HepG2 (cell line): Measurements from ENCODE around the gene SETD1B. TPM values are rescaled to one million over a fixed set of nuclear protein-coding genes. Genes with fewer than 3 reads are reported as not detected.

ENCODE experiments used
- CHCHD3 ChIP-seq: sonication (generic); formaldehyde crosslinking; IDR thresholded peaks from 2 replicates; pipeline ENCODE4 v1.8.0; 2022; ENCODE audit warnings: mild to moderate bottlenecking, missing genetic modification reagents, moderate library complexity
- ERF ChIP-seq: IDR thresholded peaks from 2 replicates; pipeline ENCODE4 v1.6.1; 2018; ENCODE audit warnings: missing biosample characterization, missing genetic modification reagents
- FOXA1 ChIP-seq, 2 experiments: fragments of 450-650 bp in 1 of 2; sonication (generic) in 1 of 2; formaldehyde crosslinking in 1 of 2; IDR thresholded peaks; 2 replicates each; pipeline versions ENCODE4 v1.4.0 to v1.6.1; 2016 to 2020; ENCODE audit warnings: missing genetic modification reagents in 1 of 2
- GMEB1 ChIP-seq: sonication (generic); formaldehyde crosslinking; IDR thresholded peaks from 2 replicates; pipeline ENCODE4 v1.5.1; 2020; ENCODE audit warnings: missing genetic modification reagents, mild to moderate bottlenecking, borderline replicate concordance
- MXI1 ChIP-seq: IDR thresholded peaks from 3 replicates; pipeline ENCODE4 v1.6.1; 2012; ENCODE audit warnings: low read depth, low read length, inconsistent platforms, borderline replicate concordance
- MYC ChIP-seq: sonication (generic); formaldehyde crosslinking; IDR thresholded peaks from 2 replicates; pipeline ENCODE4 v1.9.0; 2021; ENCODE audit warnings: missing genetic modification reagents, borderline replicate concordance
- RAD51 ChIP-seq: fragments of 450-650 bp; IDR thresholded peaks from 2 replicates; pipeline ENCODE4 v1.6.1; 2016; ENCODE audit warnings: borderline replicate concordance
- SIN3A ChIP-seq: IDR thresholded peaks from 2 replicates; pipeline ENCODE4 v1.6.1; 2011; ENCODE audit warnings: low read depth, mild to moderate bottlenecking, control low read depth, low read length, borderline replicate concordance
- SMARCC2 ChIP-seq: fragments of 450-650 bp; IDR thresholded peaks from 2 replicates; pipeline ENCODE4 v1.6.1; 2017; ENCODE audit warnings: antibody characterized with exemption, mild to moderate bottlenecking
- SMC3 ChIP-seq: IDR thresholded peaks from 2 replicates; pipeline ENCODE4 v1.6.1; 2011; ENCODE audit warnings: low read length, improper control_type of control experiment
- SMYD3 ChIP-seq: sonication (generic); formaldehyde crosslinking; IDR thresholded peaks from 2 replicates; pipeline ENCODE4 v1.8.1; 2023; ENCODE audit warnings: mild to moderate bottlenecking, missing genetic modification reagents
- SP2 ChIP-seq: sonication (generic); formaldehyde crosslinking; IDR thresholded peaks from 2 replicates; pipeline ENCODE4 v1.5.1; 2020; ENCODE audit warnings: mild to moderate bottlenecking, missing genetic modification reagents
- SP4 ChIP-seq: sonication (generic); formaldehyde crosslinking; IDR thresholded peaks from 2 replicates; pipeline ENCODE4 v1.8.1; 2023; ENCODE audit warnings: mild to moderate bottlenecking, missing genetic modification reagents
- STAG1 ChIP-seq: sonication (generic); formaldehyde crosslinking; IDR thresholded peaks from 2 replicates; pipeline ENCODE4 v1.4.0; 2020; ENCODE audit warnings: missing genetic modification reagents
- TCF12 ChIP-seq, 2 experiments: fragments of 450-650 bp in 1 of 2; sonication (generic) in 1 of 2; formaldehyde crosslinking in 1 of 2; IDR thresholded peaks; 2 replicates each; pipeline versions ENCODE4 v1.6.1 to v1.8.0; 2017 to 2022; ENCODE audit warnings: antibody characterized with exemption in 1 of 2, mild to moderate bottlenecking in 1 of 2, missing genetic modification reagents in 1 of 2, moderate library complexity in 1 of 2
- TOE1 ChIP-seq: sonication (generic); formaldehyde crosslinking; IDR thresholded peaks from 2 replicates; pipeline ENCODE4 v1.4.0; 2020; ENCODE audit warnings: mild to moderate bottlenecking, missing genetic modification reagents
- ZNF253 ChIP-seq: sonication (generic); formaldehyde crosslinking; IDR thresholded peaks from 2 replicates; pipeline ENCODE4 v1.8.0; 2022; ENCODE audit warnings: mild to moderate bottlenecking, missing genetic modification reagents, borderline replicate concordance
- ZNF256 ChIP-seq: sonication (generic); formaldehyde crosslinking; conservative IDR thresholded peaks from 2 replicates; pipeline ENCODE4 v1.4.0; 2020; ENCODE audit warnings: missing genetic modification reagents
- ZNF280B ChIP-seq: sonication (generic); formaldehyde crosslinking; IDR thresholded peaks from 2 replicates; pipeline ENCODE4 v1.5.0; 2020; ENCODE audit warnings: missing genetic modification reagents, mild to moderate bottlenecking, borderline replicate concordance
- ZNF331 ChIP-seq: sonication (generic); formaldehyde crosslinking; IDR thresholded peaks from 2 replicates; pipeline ENCODE4 v1.4.0; 2020; ENCODE audit warnings: missing genetic modification reagents
- ZSCAN12 ChIP-seq: sonication (generic); formaldehyde crosslinking; IDR thresholded peaks from 2 replicates; pipeline ENCODE4 v1.9.0; 2021; ENCODE audit warnings: mild to moderate bottlenecking, missing genetic modification reagents
- polyA plus RNA-seq, 8 experiments: library from polyadenylated mRNA; depleted of rRNA in 3 of 8; stranded (reverse) in 7 of 8; unstranded in 1 of 8; fragments of >200 nt; fragmentation: Illumina TruSeq in 4 of 8; extraction: Trizol in 4 of 8; gene quantifications; 2 replicates each; pipeline versions ENCODE4 v1.2.1 to v1.2.3, GENCODE V29; 2011 to 2016; ENCODE audit warnings: low read depth in 4 of 8, missing spikeins in 1 of 8, mixed read lengths in 1 of 8; ENCODE audit not compliant: insufficient read depth in 1 of 8
- total RNA-seq, 5 experiments: library from RNA; depleted of rRNA; stranded (reverse); fragments of >200 nt; fragmentation: Illumina TruSeq; extraction: Trizol; gene quantifications; 2 replicates each; pipeline ENCODE4 v1.2.3, GENCODE V29; 2016; ENCODE audit warnings: low read depth in 1 of 5
- TF ChIP-seq, protein P1 (sequence below), 2 experiments: sonication (generic) in 1 of 2; formaldehyde crosslinking in 1 of 2; IDR thresholded peaks; 2 replicates each; pipeline versions ENCODE4 v1.5.1 to v1.6.1; 2011 to 2020; ENCODE audit warnings: borderline replicate concordance in 1 of 2, low read depth in 1 of 2, low read length in 1 of 2, mild to moderate bottlenecking in 1 of 2, missing genetic modification reagents in 1 of 2, moderate library complexity in 1 of 2
- TF ChIP-seq, protein P2 (sequence below): IDR thresholded peaks from 2 replicates; pipeline ENCODE4 v1.6.1; 2012; ENCODE audit warnings: inconsistent platforms

The SETD1B gene
- total and polyA plus RNA-seq, 2 of the 13 experiments (the other 11 are each of a cell fraction or from before 2014, with no cell fraction given), result 1.1 to 1.4 TPM

DNA sequence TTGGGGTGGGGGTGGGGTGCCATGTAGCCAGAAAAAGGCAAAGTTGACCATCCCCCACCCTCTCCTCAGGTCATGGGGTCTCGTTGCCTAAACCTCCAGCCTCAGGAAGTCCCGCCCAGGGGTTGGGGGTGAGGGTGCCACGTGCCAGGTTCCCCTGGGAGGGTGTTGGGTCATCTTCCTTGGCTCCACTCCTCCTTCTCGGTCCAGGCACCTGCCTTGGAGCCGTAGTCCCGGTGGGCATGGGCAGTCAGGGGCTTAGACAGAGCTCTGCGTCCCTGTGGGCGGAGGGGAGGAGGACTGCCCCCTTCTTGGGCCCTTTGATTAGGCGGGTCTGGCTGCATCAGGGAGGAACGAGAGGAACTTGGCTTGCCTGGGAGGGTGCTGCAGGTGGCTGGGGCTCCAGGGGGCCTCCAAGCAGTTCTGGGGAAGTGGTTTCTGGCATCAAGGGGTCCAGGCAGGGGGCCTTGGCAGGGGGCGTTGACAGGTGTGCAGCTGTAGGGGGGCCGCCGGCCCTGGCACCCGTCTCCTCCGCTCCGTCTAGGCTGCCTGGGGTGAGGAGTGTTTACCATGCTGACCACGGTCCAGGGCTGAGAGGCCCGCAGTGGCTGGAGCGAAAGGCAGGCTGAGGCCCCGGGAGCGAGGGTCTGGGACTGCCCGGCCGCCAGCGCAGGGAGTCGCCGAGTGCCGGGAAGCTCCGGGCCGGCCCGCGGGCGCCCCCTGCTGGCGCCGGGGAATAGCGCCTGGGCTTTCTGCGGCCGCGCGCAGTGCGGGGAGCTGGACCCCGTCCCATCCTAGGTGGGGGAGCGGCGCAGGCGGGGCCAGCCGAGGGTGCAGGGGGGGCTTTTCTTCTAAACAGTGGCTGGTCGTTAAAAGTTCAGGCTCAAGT is 7.9 kb downstream of the SETD1B start (continued):
- TF ChIP-seq ZNF280B (CRISPR knock-in tag) (peak; percentile 69; the same call in 1 of the 2 replicates), SP2 (CRISPR knock-in tag) (peak; percentile 45; the same call in 1 of the 2 replicates), SMC3 (peak; percentile 46; the same call in 1 of the 2 replicates), STAG1 (peak; percentile 77), SMYD3 (CRISPR knock-in tag) (peak; percentile 78; the same call in 1 of the 2 replicates), ZNF256 (no peak), SP4 (CRISPR knock-in tag) (0 out of 2 replicates have a peak, but pooled peaks have one; percentile 36), MYC (peak; percentile 32; the same call in 1 of the 2 replicates), CHCHD3 (CRISPR knock-in tag) (0 out of 2 replicates have a peak, but pooled peaks have one; percentile 0), MXI1 (peak; percentile 47; the same call in 1 of the 3 replicates), FOXA1 (IDR thresholded peaks at IDR 0.05) (no peak), FOXA1 (CRISPR knock-in tag; IDR thresholded peaks at IDR 0.05) (peak; percentile 35; the same call in 1 of the 2 replicates), SMARCC2 (no peak), SIN3A (peak; percentile 51; the same call in 1 of the 2 replicates), ZNF331 (CRISPR knock-in tag) (no peak), ZNF253 (CRISPR knock-in tag) (0 out of 2 replicates have a peak, but pooled peaks have one; percentile 15), TOE1 (CRISPR knock-in tag) (no peak), GMEB1 (peak; percentile 47; the same call in 1 of the 2 replicates), TCF12 (IDR thresholded peaks at IDR 0.05) (no peak), TCF12 (CRISPR knock-in tag; IDR thresholded peaks at IDR 0.05) (no peak), RAD51 (no peak), ERF (CRISPR knock-in tag) (peak; percentile 51; the same call in 1 of the 2 replicates), ZSCAN12 (CRISPR knock-in tag) (0 out of 2 replicates have a peak, but pooled peaks have one; percentile 58)
- TF ChIP-seq, protein P1, sequence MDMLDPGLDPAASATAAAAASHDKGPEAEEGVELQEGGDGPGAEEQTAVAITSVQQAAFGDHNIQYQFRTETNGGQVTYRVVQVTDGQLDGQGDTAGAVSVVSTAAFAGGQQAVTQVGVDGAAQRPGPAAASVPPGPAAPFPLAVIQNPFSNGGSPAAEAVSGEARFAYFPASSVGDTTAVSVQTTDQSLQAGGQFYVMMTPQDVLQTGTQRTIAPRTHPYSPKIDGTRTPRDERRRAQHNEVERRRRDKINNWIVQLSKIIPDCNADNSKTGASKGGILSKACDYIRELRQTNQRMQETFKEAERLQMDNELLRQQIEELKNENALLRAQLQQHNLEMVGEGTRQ (IDR thresholded peaks at IDR 0.05; ENCODE audit: low read depth, low read length), result no peak
- TF ChIP-seq, protein P1 (CRISPR knock-in tag; IDR thresholded peaks at IDR 0.05; ENCODE audit: borderline replicate concordance), result no peak
- TF ChIP-seq, protein P2, sequence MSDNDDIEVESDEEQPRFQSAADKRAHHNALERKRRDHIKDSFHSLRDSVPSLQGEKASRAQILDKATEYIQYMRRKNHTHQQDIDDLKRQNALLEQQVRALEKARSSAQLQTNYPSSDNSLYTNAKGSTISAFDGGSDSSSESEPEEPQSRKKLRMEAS, result 0 out of 2 replicates have a peak, but pooled peaks have one; percentile 21
